Dendritic cell treated with granulocyte-macrophage colony-stimulating factor and Interleukin-4, amounts not matched to agents 40 ng/mL and 50 ng/mL, for 4 days (primary cell): ENCODE data around the gene TBX21.
"Not testable (repeated sequence)": the region's sequence is repeated elsewhere in the genome, so short reads cannot be mapped to it uniquely, and the experiment has no call there.

Source experiments
- H3K27ac Mint-ChIP-seq: one replicate; pipeline ENCODE4 v1.8.0; 2022; ENCODE audit warnings: mild to moderate bottlenecking, mixed read lengths
- H3K27me3 Mint-ChIP-seq: one replicate; pipeline ENCODE4 v1.8.0; 2022; ENCODE audit warnings: mild to moderate bottlenecking, mixed read lengths
- H3K36me3 Mint-ChIP-seq: one replicate; pipeline ENCODE4 v1.8.0; 2022; ENCODE audit warnings: low read depth, mixed read lengths
- H3K4me1 Mint-ChIP-seq: one replicate; pipeline ENCODE4 v1.8.0; 2022; ENCODE audit warnings: low read depth, mixed read lengths
- H3K4me3 Mint-ChIP-seq: one replicate; pipeline ENCODE4 v1.8.0; 2022; ENCODE audit warnings: mild to moderate bottlenecking, moderate library complexity, mixed read lengths
- H3K9me3 Mint-ChIP-seq: one replicate; pipeline ENCODE4 v1.8.0; 2022; ENCODE audit warnings: mixed read lengths
- intact Hi-C: fragments of 100-400 bp; cut with micrococcal nuclease; formaldehyde crosslinking; loops from one replicate; pipeline ENCODE4 v1.15.0; 2022

The TBX21 gene

GRCh38 chr17:47739150-47739549 is 6.1 kb downstream of the TBX21 start:
- Mint-ChIP-seq H3K9me3 (no peaks in the 10 kb centered on the region), H3K27ac (no peak overlapping the region), H3K36me3 (no peaks in the 10 kb centered on the region), H3K27me3 (peaks cover 66% of the 10 kb centered on the region), H3K4me3 (no peak overlapping the region), H3K4me1 (peaks cover 15% of the 10 kb centered on the region)
- intact Hi-C loops: no loop called here

- Mint-ChIP-seq H3K27me3 (peaks cover 66% of the 10 kb centered on the region), H3K4me1 (peaks cover 13% of the 10 kb centered on the region)
- H3K9me3 Mint-ChIP-seq, H3K27ac Mint-ChIP-seq, H3K4me3 Mint-ChIP-seq, intact Hi-C loops, H3K36me3 Mint-ChIP-seq: not testable (repeated sequence)
Measured at GRCh38 chr17:47739945-47740344, 6.9 kb downstream of the TBX21 start.

GRCh38 chr17:47741109-47741792 is 8.2 kb downstream of the TBX21 start:
- peaks cover 9% of the 10 kb centered on the region for H3K4me1 Mint-ChIP-seq
- peaks cover 68% of the 10 kb centered on the region for H3K27me3 Mint-ChIP-seq
- no peaks in the 10 kb centered on the region for H3K9me3 Mint-ChIP-seq
- no peaks in the 10 kb centered on the region for H3K36me3 Mint-ChIP-seq
- no peak overlapping the region for H3K27ac Mint-ChIP-seq
- H3K4me3 Mint-ChIP-seq: no peak overlapping the region
- intact Hi-C loops: no loop called here

GRCh38 chr17:47741793-47742145 is 8.7 kb downstream of the TBX21 start:
- intact Hi-C loops: no loop called here

GRCh38 chr17:47742319-47743181 is 9.5 kb downstream of the TBX21 start:
- no peak overlapping the region for H3K4me3 Mint-ChIP-seq
- H3K27me3 Mint-ChIP-seq: peaks cover 64% of the 10 kb centered on the region
- no peaks in the 10 kb centered on the region for H3K36me3 Mint-ChIP-seq
- intact Hi-C loops: no loop called here
- H3K27ac Mint-ChIP-seq: no peak overlapping the region
- H3K4me1 Mint-ChIP-seq: peaks cover 9% of the 10 kb centered on the region
- no peaks in the 10 kb centered on the region for H3K9me3 Mint-ChIP-seq

More at GRCh38 chr17:47741793-47742145, 8.7 kb downstream of the TBX21 start:
- Mint-ChIP-seq H3K4me1 (peaks cover 9% of the 10 kb centered on the region), H3K27ac (no peak overlapping the region), H3K4me3 (no peak overlapping the region), H3K36me3 (no peaks in the 10 kb centered on the region), H3K9me3 (no peaks in the 10 kb centered on the region), H3K27me3 (peaks cover 63% of the 10 kb centered on the region)

- Mint-ChIP-seq H3K27ac (no peak overlapping the region), H3K4me1 (peaks cover 9% of the 10 kb centered on the region), H3K4me3 (no peak overlapping the region), H3K27me3 (peaks cover 62% of the 10 kb centered on the region), H3K36me3 (no peaks in the 10 kb centered on the region), H3K9me3 (no peaks in the 10 kb centered on the region)
- intact Hi-C loops: no loop called here
Measured at GRCh38 chr17:47744168-47745036, 11.4 kb downstream of the TBX21 start.

GRCh38 chr17:47745037-47745380 is 12.0 kb downstream of the TBX21 start:
- Mint-ChIP-seq H3K27ac (no peak overlapping the region), H3K9me3 (no peaks in the 10 kb centered on the region), H3K27me3 (peaks cover 64% of the 10 kb centered on the region), H3K4me3 (no peak overlapping the region), H3K4me1 (peaks cover 9% of the 10 kb centered on the region), H3K36me3 (no peaks in the 10 kb centered on the region)
- intact Hi-C loops: no loop called here

GRCh38 chr17:47751471-47751870 is 18.4 kb downstream of the TBX21 start:
- no peak overlapping the region for H3K27ac Mint-ChIP-seq
- no peaks in the 10 kb centered on the region for H3K36me3 Mint-ChIP-seq
- no peak overlapping the region for H3K4me3 Mint-ChIP-seq
- no peaks in the 10 kb centered on the region for H3K9me3 Mint-ChIP-seq
- peaks cover 31% of the 10 kb centered on the region for H3K27me3 Mint-ChIP-seq
- H3K4me1 Mint-ChIP-seq: peaks cover 6% of the 10 kb centered on the region
- intact Hi-C loops: no loop called here

GRCh38 chr17:47757386-47757785 is 24.4 kb downstream of the TBX21 start:
- no peaks in the 10 kb centered on the region for H3K36me3 Mint-ChIP-seq
- intact Hi-C loops: no loop called here
- no peak overlapping the region for H3K27ac Mint-ChIP-seq
- no peaks in the 10 kb centered on the region for H3K9me3 Mint-ChIP-seq
- peaks cover 31% of the 10 kb centered on the region for H3K27me3 Mint-ChIP-seq
- H3K4me1 Mint-ChIP-seq: peaks cover 16% of the 10 kb centered on the region
- no peak overlapping the region for H3K4me3 Mint-ChIP-seq

- H3K27me3 Mint-ChIP-seq: peaks cover 30% of the 10 kb centered on the region
- intact Hi-C loops: no loop called here
- H3K27ac Mint-ChIP-seq: no peak overlapping the region
- H3K4me3 Mint-ChIP-seq: no peak overlapping the region
- peaks cover 9% of the 10 kb centered on the region for H3K9me3 Mint-ChIP-seq
- H3K4me1 Mint-ChIP-seq: peaks cover 16% of the 10 kb centered on the region
- no peaks in the 10 kb centered on the region for H3K36me3 Mint-ChIP-seq
Measured at GRCh38 chr17:47760409-47761140, 27.5 kb downstream of the TBX21 start.

- Mint-ChIP-seq H3K4me1 (peaks cover 7% of the 10 kb centered on the region), H3K27ac (no peak overlapping the region), H3K27me3 (peaks cover 45% of the 10 kb centered on the region), H3K4me3 (no peak overlapping the region), H3K9me3 (peaks cover 9% of the 10 kb centered on the region), H3K36me3 (no peaks in the 10 kb centered on the region)
- intact Hi-C loops: no loop called here
Measured at GRCh38 chr17:47762728-47763127, 29.7 kb downstream of the TBX21 start.

GRCh38 chr17:47763913-47764582 is 31.0 kb downstream of the TBX21 start:
- Mint-ChIP-seq H3K4me3 (no peak overlapping the region), H3K27me3 (peaks cover 48% of the 10 kb centered on the region), H3K4me1 (peaks cover 2% of the 10 kb centered on the region), H3K36me3 (no peaks in the 10 kb centered on the region), H3K27ac (no peak overlapping the region), H3K9me3 (peaks cover 9% of the 10 kb centered on the region)
- intact Hi-C loops: no loop called here

- H3K36me3 Mint-ChIP-seq, intact Hi-C loops, H3K4me3 Mint-ChIP-seq, H3K9me3 Mint-ChIP-seq, H3K27ac Mint-ChIP-seq: not testable (repeated sequence)
- H3K27me3 Mint-ChIP-seq: peaks cover 52% of the 10 kb centered on the region
- peaks cover 32% of the 10 kb centered on the region for H3K4me1 Mint-ChIP-seq
Measured at GRCh38 chr17:47773649-47774048, 40.6 kb downstream of the TBX21 start.
